Stimulated activated naive B cell treated with anti-CD40 and anti-IgM and Interleukin-4, amounts not matched to agents 10 μg/mL and 1 μg/mL and 100 μg/mL, for 72 hours (primary cell): ENCODE measurements around the gene RSU1.
A peak's percentile ranks its signal among the peaks of the same experiment; 100 is the strongest.

Source experiments
- ATAC-seq, 2 donors: fragments of 150-1000 bp; cut with Tn5 transposase; replicated peaks; 2 replicates each; pipeline ENCODE4 v1.10.0; 2021; ENCODE audit warnings: moderate library complexity in 1 of 2
- DNase-seq: peaks from one replicate; pipeline ENCODE4 v3.0.0; 2021
- H3K27ac Mint-ChIP-seq: one replicate; pipeline ENCODE4 v1.8.0; 2022; ENCODE audit warnings: mild to moderate bottlenecking, mixed read lengths
- H3K27me3 Mint-ChIP-seq, 2 donors: one replicate each; pipeline ENCODE4 v1.8.0; 2022; ENCODE audit warnings: mixed read lengths in 2 of 2
- H3K36me3 Mint-ChIP-seq, 2 donors: one replicate each; pipeline ENCODE4 v1.8.0; 2022; ENCODE audit warnings: mixed read lengths in 2 of 2, mild to moderate bottlenecking in 1 of 2
- H3K4me1 Mint-ChIP-seq, 2 donors: one replicate each; pipeline ENCODE4 v1.8.0; 2022; ENCODE audit warnings: mixed read lengths in 2 of 2, mild to moderate bottlenecking in 1 of 2
- H3K4me3 Mint-ChIP-seq, 2 donors: one replicate each; pipeline ENCODE4 v1.8.0; 2022; ENCODE audit warnings: mild to moderate bottlenecking in 2 of 2, mixed read lengths in 2 of 2, moderate library complexity in 1 of 2
- H3K9me3 Mint-ChIP-seq, 2 donors: one replicate each; pipeline ENCODE4 v1.8.0; 2022; ENCODE audit warnings: mixed read lengths in 2 of 2, mild to moderate bottlenecking in 1 of 2

RSU1 gene

GRCh38 chr10:16814012-16814411 is 3.2 kb downstream of the RSU1 start:
- DNase-seq (no peak), ATAC-seq (no peak)
- Mint-ChIP-seq H3K36me3 (peaks cover 22 to 28% of the 10 kb centered on the region in 2 donors), H3K4me1 (peaks cover 22 to 27% of the 10 kb centered on the region in 2 donors), H3K27ac (no peak overlapping the region), H3K27me3 (peaks cover 0 to under 1% of the 10 kb centered on the region in 2 donors), H3K9me3 (no peaks in the 10 kb centered on the region), H3K4me3 (no peak overlapping the region)

GRCh38 chr10:16812676-16813075 is 4.5 kb downstream of the RSU1 start:
- ATAC-seq (no peak), DNase-seq (no peak)
- Mint-ChIP-seq H3K4me1 (peaks cover 20 to 27% of the 10 kb centered on the region in 2 donors), H3K9me3 (no peaks in the 10 kb centered on the region), H3K36me3 (peaks cover 22 to 28% of the 10 kb centered on the region in 2 donors), H3K4me3 (no peak overlapping the region), H3K27me3 (no peaks in the 10 kb centered on the region), H3K27ac (no peak overlapping the region)

- no peaks in the 10 kb centered on the region for H3K9me3 Mint-ChIP-seq
- DNase-seq (no peak), ATAC-seq (no peak)
- H3K4me3 Mint-ChIP-seq, result no peak overlapping the region
- H3K36me3 Mint-ChIP-seq, result peaks cover 22 to 28% of the 10 kb centered on the region in 2 donors
- peak overlapping the region; percentile 83 for H3K27ac Mint-ChIP-seq
- no peaks in the 10 kb centered on the region for H3K27me3 Mint-ChIP-seq
- peaks cover 20 to 27% of the 10 kb centered on the region in 2 donors for H3K4me1 Mint-ChIP-seq
Observed at GRCh38 chr10:16811765-16812164, 5.5 kb downstream of the RSU1 start.

GRCh38 chr10:16811292-16811691 is 5.9 kb downstream of the RSU1 start:
- no peaks in the 10 kb centered on the region for H3K27me3 Mint-ChIP-seq
- H3K9me3 Mint-ChIP-seq, result no peaks in the 10 kb centered on the region
- H3K4me1 Mint-ChIP-seq, result peaks cover 18 to 25% of the 10 kb centered on the region in 2 donors

GRCh38 chr10:16809074-16809718 is 8.0 kb downstream of the RSU1 start:
- H3K36me3 Mint-ChIP-seq, result peaks cover 22 to 25% of the 10 kb centered on the region in 2 donors

More at GRCh38 chr10:16811292-16811691, 5.9 kb downstream of the RSU1 start:
- DNase-seq (no peak), ATAC-seq (no peak)
- H3K36me3 Mint-ChIP-seq, result peaks cover 22 to 28% of the 10 kb centered on the region in 2 donors
- H3K4me3 Mint-ChIP-seq, result no peak overlapping the region
- H3K27ac Mint-ChIP-seq, result no peak overlapping the region

GRCh38 chr10:16804123-16804522 is 13.1 kb downstream of the RSU1 start:
- Mint-ChIP-seq H3K36me3 (peaks cover 11 to 18% of the 10 kb centered on the region in 2 donors), H3K4me1 (peaks cover 14 to 27% of the 10 kb centered on the region in 2 donors), H3K4me3 (no peak overlapping the region), H3K27ac (no peak overlapping the region), H3K27me3 (no peaks in the 10 kb centered on the region), H3K9me3 (peaks cover 0 to 4% of the 10 kb centered on the region in 2 donors)
- ATAC-seq, result no peak
- DNase-seq, result no peak

More at GRCh38 chr10:16809074-16809718, 8.0 kb downstream of the RSU1 start:
- peaks cover 0 to 1% of the 10 kb centered on the region in 2 donors for H3K9me3 Mint-ChIP-seq
- no peak overlapping the region for H3K27ac Mint-ChIP-seq
- ATAC-seq, result peak; percentile 79 to 87
- no peak overlapping the region for H3K4me3 Mint-ChIP-seq
- peaks cover 4 to 9% of the 10 kb centered on the region in 2 donors for H3K4me1 Mint-ChIP-seq
- no peaks in the 10 kb centered on the region for H3K27me3 Mint-ChIP-seq
- DNase-seq, result no peak

- no peaks in the 10 kb centered on the region for H3K27me3 Mint-ChIP-seq
- no peak for DNase-seq
- H3K4me1 Mint-ChIP-seq, result peaks cover 17 to 33% of the 10 kb centered on the region in 2 donors
- no peak overlapping the region for H3K27ac Mint-ChIP-seq
- peaks cover 0 to 4% of the 10 kb centered on the region in 2 donors for H3K9me3 Mint-ChIP-seq
- peaks cover 16 to 25% of the 10 kb centered on the region in 2 donors for H3K36me3 Mint-ChIP-seq
- no peak for ATAC-seq
- no peak overlapping the region for H3K4me3 Mint-ChIP-seq
Observed at GRCh38 chr10:16803464-16803863, 13.8 kb downstream of the RSU1 start.

GRCh38 chr10:16799621-16800020 is 17.6 kb downstream of the RSU1 start:
- Mint-ChIP-seq H3K9me3 (peaks cover 0 to 4% of the 10 kb centered on the region in 2 donors), H3K36me3 (peaks cover 23 to 41% of the 10 kb centered on the region in 2 donors), H3K27me3 (no peaks in the 10 kb centered on the region), H3K4me1 (peaks cover 28 to 45% of the 10 kb centered on the region in 2 donors), H3K4me3 (peak overlapping the region in 1 of 2 donors; percentile 20), H3K27ac (peak overlapping the region; percentile 74)
- DNase-seq (peak; percentile 41), ATAC-seq (peak; percentile 84 to 97)

- ATAC-seq (no peak), DNase-seq (no peak)
- H3K27me3 Mint-ChIP-seq, result no peaks in the 10 kb centered on the region
- peaks cover 0 to 2% of the 10 kb centered on the region in 2 donors for H3K9me3 Mint-ChIP-seq
- peaks cover 28 to 45% of the 10 kb centered on the region in 2 donors for H3K4me1 Mint-ChIP-seq
- no peak overlapping the region for H3K27ac Mint-ChIP-seq
- H3K36me3 Mint-ChIP-seq, result peaks cover 27 to 46% of the 10 kb centered on the region in 2 donors
- H3K4me3 Mint-ChIP-seq, result no peak overlapping the region
Observed at GRCh38 chr10:16798571-16798970, 18.7 kb downstream of the RSU1 start.

GRCh38 chr10:16795410-16796073 is 21.7 kb downstream of the RSU1 start:
- Mint-ChIP-seq H3K4me3 (no peak overlapping the region), H3K27me3 (no peaks in the 10 kb centered on the region), H3K36me3 (peaks cover 39 to 55% of the 10 kb centered on the region in 2 donors), H3K4me1 (peaks cover 26 to 32% of the 10 kb centered on the region in 2 donors), H3K9me3 (peaks cover 0 to 2% of the 10 kb centered on the region in 2 donors), H3K27ac (no peak overlapping the region)
- ATAC-seq (no peak), DNase-seq (no peak)

GRCh38 chr10:16794005-16794404 is 23.2 kb downstream of the RSU1 start:
- no peak for DNase-seq
- H3K36me3 Mint-ChIP-seq, result peaks cover 48 to 62% of the 10 kb centered on the region in 2 donors
- H3K4me3 Mint-ChIP-seq, result no peak overlapping the region
- ATAC-seq, result no peak
- H3K27me3 Mint-ChIP-seq, result no peaks in the 10 kb centered on the region
- H3K4me1 Mint-ChIP-seq, result peaks cover 13 to 18% of the 10 kb centered on the region in 2 donors
- no peaks in the 10 kb centered on the region for H3K9me3 Mint-ChIP-seq
- H3K27ac Mint-ChIP-seq, result no peak overlapping the region

GRCh38 chr10:16792675-16793074 is 24.5 kb downstream of the RSU1 start:
- ATAC-seq (no peak), DNase-seq (no peak)
- peaks cover 0 to under 1% of the 10 kb centered on the region in 2 donors for H3K9me3 Mint-ChIP-seq
- no peak overlapping the region for H3K27ac Mint-ChIP-seq
- no peak overlapping the region for H3K4me3 Mint-ChIP-seq
- H3K27me3 Mint-ChIP-seq, result no peaks in the 10 kb centered on the region
- H3K4me1 Mint-ChIP-seq, result peaks cover 16 to 24% of the 10 kb centered on the region in 2 donors
- H3K36me3 Mint-ChIP-seq, result peaks cover 52 to 65% of the 10 kb centered on the region in 2 donors

GRCh38 chr10:16789765-16790164 is 27.5 kb downstream of the RSU1 start:
- ATAC-seq (no peak), DNase-seq (no peak)
- no peaks in the 10 kb centered on the region for H3K27me3 Mint-ChIP-seq
- no peak overlapping the region for H3K4me3 Mint-ChIP-seq
- H3K27ac Mint-ChIP-seq, result no peak overlapping the region
- peaks cover 15 to 22% of the 10 kb centered on the region in 2 donors for H3K4me1 Mint-ChIP-seq
- peaks cover 52 to 73% of the 10 kb centered on the region in 2 donors for H3K36me3 Mint-ChIP-seq
- H3K9me3 Mint-ChIP-seq, result peaks cover 7 to 14% of the 10 kb centered on the region in 2 donors

- Mint-ChIP-seq H3K4me1 (peaks cover 16 to 22% of the 10 kb centered on the region in 2 donors), H3K27ac (peak overlapping the region; percentile 5)
Observed at GRCh38 chr10:16789261-16789660, 28.0 kb downstream of the RSU1 start.

More at GRCh38 chr10:16789261-16789660, 28.0 kb downstream of the RSU1 start:
- H3K36me3 Mint-ChIP-seq, result peaks cover 55 to 76% of the 10 kb centered on the region in 2 donors
- peaks cover 11 to 17% of the 10 kb centered on the region in 2 donors for H3K9me3 Mint-ChIP-seq
- DNase-seq, result no peak
- no peak overlapping the region for H3K4me3 Mint-ChIP-seq
- H3K27me3 Mint-ChIP-seq, result no peaks in the 10 kb centered on the region
- no peak for ATAC-seq
